Skeletal muscle tissue (tissue), 4 donors: ENCODE data around the gene IL6. TPM values are rescaled to one million over a fixed set of nuclear protein-coding genes. Genes with fewer than 3 reads are reported as not detected.
"Not testable (repeated sequence)": the region's sequence is repeated elsewhere in the genome, so short reads cannot be mapped to it uniquely, and the experiment has no call there.

Source experiments
- H3K27ac ChIP-seq: one replicate; pipeline ENCODE4 v1.7.0; 2013; ENCODE audit warnings: mild to moderate bottlenecking, low read depth, low read length, inconsistent platforms
- H3K27me3 ChIP-seq, 3 donors: one replicate each; pipeline ENCODE4 v1.7.0; 2013; ENCODE audit warnings: low read length in 3 of 3; ENCODE audit not compliant: control insufficient read depth in 3 of 3, insufficient read depth in 3 of 3
- H3K36me3 ChIP-seq, 3 donors: one replicate each; pipeline ENCODE4 v1.7.0; 2013; ENCODE audit warnings: low read length in 3 of 3; ENCODE audit not compliant: control insufficient read depth in 3 of 3, insufficient read depth in 3 of 3
- H3K4me1 ChIP-seq, 3 donors: one replicate each; pipeline ENCODE4 v1.7.0; 2013; ENCODE audit warnings: low read length in 3 of 3, mild to moderate bottlenecking in 3 of 3; ENCODE audit not compliant: control insufficient read depth in 3 of 3, insufficient read depth in 3 of 3
- H3K4me3 ChIP-seq, 3 donors: one replicate each; pipeline ENCODE4 v1.7.0; 2013; ENCODE audit warnings: low read length in 3 of 3
- H3K9ac ChIP-seq, 3 donors: one replicate each; pipeline ENCODE4 v1.7.0; 2013; ENCODE audit warnings: low read length in 3 of 3, mild to moderate bottlenecking in 3 of 3, moderate library complexity in 2 of 3, low read depth in 1 of 3
- H3K9me3 ChIP-seq, 3 donors: one replicate each; pipeline ENCODE4 v1.7.0; 2013; ENCODE audit warnings: low read length in 3 of 3; ENCODE audit not compliant: control insufficient read depth in 3 of 3
- total RNA-seq: library from RNA; depleted of rRNA; stranded (reverse); fragments of >200 nt; gene quantifications from one replicate; pipeline ENCODE4 v1.2.3, GENCODE V29; 2014
- donor health status: Osteomylitis.

IL6 gene
- total RNA-seq, 1 donor from 2014 or later = not detected

DNA sequence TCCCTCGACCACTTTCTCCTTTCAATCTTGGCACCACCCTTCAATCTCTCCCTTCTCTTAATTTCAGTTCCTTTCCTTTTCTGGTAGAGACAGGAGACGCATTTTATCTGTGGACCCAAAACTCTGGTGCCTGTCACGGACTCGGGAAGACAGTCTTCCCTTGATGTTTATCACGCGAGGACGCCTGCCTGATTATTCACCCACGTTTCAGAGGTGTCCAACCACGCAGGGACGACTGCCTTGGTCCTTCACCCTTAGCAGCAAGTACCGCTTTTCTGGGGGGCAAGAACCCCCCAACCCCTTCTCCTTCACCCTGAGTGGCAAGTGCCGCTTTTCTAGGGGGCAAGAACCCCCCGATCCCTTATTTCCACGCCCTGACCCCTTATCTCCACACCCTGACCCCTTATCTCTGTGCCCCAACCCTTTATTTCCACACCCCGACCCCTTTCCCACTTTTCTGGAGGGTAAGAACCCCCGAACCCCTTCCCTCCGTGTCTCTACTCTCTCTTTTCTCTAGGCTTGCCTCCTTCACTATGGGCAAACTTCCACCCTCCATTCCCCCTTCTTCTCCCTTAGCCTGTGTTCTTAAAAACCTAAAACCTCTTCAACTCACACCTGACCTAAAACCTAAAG lies 22.9 kb upstream of the IL6 start:
- not testable (repeated sequence) for H3K27ac ChIP-seq, H3K4me3 ChIP-seq, H3K4me1 ChIP-seq, H3K9me3 ChIP-seq, H3K27me3 ChIP-seq, H3K36me3 ChIP-seq, H3K9ac ChIP-seq

DNA sequence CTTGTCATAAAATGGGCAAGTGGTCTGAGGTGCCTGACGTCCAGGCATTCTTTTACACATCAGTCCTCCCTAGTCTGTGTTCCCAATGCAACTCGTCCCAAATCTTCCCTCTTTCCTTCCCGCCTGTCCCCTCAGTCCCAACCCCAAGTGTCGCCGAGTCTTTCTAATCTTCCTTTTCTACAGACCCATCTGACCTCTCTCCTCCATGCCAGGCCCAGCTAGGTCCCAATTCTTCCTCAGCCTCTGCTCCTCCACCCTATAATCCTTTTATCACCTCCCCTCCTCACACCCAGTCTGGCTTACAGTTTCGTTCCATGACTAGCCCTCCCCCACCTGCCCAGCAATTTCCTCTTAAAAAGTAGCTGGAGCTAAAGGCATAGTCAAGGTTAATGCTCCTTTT lies 22.3 kb upstream of the IL6 start:
- not testable (repeated sequence) for H3K9ac ChIP-seq, H3K36me3 ChIP-seq, H3K4me1 ChIP-seq, H3K27ac ChIP-seq, H3K4me3 ChIP-seq, H3K9me3 ChIP-seq, H3K27me3 ChIP-seq

DNA sequence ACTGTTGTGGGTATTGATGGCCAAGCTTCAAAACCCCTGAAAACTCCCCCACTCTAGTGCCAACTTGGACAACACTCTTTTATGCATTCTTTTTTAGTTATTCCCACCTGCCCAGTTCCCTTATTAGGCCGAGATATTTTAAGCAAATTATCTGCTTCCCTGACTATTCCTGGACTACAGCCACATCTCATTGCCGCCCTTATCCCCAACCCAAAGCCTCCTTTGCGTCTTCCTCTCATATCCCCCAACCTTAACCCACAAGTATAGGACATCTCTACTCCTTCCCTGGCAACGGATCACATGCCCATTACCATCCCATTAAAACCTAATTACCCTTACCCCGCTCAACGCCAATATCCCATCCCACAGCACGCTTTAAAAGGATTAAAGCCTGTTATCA lies 21.1 kb upstream of the IL6 start:
- H3K27ac ChIP-seq = not testable (repeated sequence)

DNA sequence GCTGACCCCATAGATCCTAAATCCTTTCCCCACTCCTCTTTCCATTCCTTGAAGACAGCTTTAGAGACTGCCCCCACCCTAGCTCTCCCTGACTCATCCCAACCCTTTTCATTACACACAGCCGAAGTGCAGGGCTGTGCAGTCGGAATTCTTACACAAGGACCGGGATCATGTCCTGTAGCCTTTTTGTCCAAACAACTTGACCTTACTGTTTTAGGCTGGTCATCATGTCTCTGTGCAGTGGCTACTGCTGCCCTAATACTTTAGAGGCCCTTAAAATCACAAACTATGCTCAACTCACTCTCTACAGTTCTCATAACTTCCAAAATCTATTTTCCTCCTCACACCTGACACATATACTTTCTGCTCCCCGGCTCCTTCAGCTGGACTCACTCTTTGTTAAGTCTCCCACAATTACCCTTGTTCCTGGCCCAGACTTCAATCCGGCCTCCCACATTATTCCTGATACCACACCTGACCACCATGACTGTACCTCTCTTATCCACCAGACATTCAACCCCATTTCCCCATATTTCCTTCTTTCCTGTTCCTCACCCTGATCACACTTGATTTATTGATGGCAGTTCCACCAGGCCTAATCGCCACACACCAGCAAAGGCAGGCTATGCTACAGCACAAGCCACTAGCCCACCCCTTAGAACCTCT lies 19.8 kb upstream of the IL6 start:
- H3K36me3 ChIP-seq, H3K9me3 ChIP-seq, H3K27me3 ChIP-seq, H3K4me1 ChIP-seq, H3K9ac ChIP-seq, H3K4me3 ChIP-seq, H3K27ac ChIP-seq: not testable (repeated sequence)

More for the DNA sequence above, 21.1 kb upstream of the IL6 start:
- not testable (repeated sequence) for H3K36me3 ChIP-seq, H3K4me1 ChIP-seq, H3K9ac ChIP-seq, H3K4me3 ChIP-seq, H3K9me3 ChIP-seq, H3K27me3 ChIP-seq

DNA sequence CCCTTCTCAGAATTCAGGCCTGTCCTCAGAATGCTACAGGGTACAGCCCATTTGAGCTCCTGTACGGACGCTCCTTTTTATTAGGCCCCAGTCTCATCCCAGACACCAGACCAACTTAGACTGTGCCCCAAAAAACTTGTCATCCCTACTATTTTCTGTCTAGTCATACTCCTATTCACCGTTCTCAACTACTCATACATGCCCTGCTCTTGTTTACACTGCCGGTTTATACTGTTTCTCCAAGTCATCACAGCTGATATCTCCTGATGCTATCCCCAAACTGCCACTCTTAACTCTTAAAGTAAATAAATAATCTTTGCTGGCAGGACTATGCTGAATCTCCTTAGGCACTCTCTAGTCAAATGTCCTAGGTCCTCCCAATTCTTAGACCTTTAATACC lies 18.8 kb upstream of the IL6 start:
- H3K36me3 ChIP-seq, H3K4me1 ChIP-seq, H3K4me3 ChIP-seq, H3K27me3 ChIP-seq, H3K9me3 ChIP-seq, H3K9ac ChIP-seq, H3K27ac ChIP-seq: not testable (repeated sequence)

DNA sequence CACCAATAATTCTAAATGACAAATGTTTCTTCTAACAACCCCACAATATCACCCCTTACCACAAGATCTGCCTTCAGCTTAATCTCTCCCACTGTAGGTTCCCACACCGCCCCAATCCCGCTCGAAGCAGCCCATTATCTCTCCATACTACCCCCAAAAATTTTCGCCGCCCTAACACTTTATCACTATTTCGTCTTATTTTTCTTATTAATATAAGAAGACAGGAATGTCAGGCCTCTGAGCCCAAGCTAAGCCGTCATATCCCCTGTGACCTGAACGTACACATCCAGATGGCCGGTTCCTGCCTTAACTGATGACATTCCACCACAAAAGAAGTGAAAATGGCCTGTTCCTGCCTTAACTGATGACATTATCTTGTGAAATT lies 18.3 kb upstream of the IL6 start:
- not testable (repeated sequence) for H3K27ac ChIP-seq, H3K9me3 ChIP-seq, H3K4me1 ChIP-seq

DNA sequence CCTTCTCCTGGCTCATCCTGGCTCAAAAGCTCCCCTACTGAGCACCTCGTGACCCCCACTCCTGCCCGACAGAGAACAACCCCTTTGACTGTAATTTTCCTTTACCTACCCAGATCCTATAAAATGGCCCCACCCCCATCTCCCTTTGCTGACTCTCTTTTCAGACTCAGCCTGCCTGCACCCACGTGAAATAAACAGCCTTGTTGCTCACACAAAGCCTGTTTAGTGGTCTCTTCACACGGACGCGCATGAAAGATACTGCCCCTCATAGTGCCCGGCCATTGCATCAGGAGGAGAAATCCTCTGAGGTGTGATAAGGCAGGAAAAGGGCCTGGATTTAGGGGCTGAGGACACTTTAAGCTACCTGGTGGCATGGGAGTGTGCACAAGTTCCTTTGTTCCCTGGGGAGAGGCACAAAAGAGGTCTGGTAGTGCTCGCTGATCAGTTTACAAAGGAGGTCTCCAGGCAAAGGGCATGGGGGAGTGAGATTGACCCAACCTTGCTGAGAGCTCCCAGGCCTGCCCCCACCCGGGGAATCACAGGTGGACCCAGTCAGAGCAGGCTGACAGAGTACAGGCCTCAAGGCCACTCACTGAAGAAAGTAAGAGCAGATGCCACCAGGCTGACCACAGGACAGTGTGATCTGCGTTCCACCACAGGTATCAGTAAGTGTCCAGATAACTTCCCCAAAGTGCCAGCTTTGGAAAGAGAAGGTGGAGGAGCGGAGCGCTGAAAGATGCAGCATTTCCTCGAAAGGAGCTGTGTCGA lies 17.8 kb upstream of the IL6 start:
- not testable (repeated sequence) for H3K9ac ChIP-seq, H3K4me3 ChIP-seq, H3K27ac ChIP-seq, H3K9me3 ChIP-seq, H3K4me1 ChIP-seq, H3K36me3 ChIP-seq, H3K27me3 ChIP-seq

More for the DNA sequence above, 18.3 kb upstream of the IL6 start:
- H3K36me3 ChIP-seq, H3K9ac ChIP-seq, H3K4me3 ChIP-seq, H3K27me3 ChIP-seq: not testable (repeated sequence)

DNA sequence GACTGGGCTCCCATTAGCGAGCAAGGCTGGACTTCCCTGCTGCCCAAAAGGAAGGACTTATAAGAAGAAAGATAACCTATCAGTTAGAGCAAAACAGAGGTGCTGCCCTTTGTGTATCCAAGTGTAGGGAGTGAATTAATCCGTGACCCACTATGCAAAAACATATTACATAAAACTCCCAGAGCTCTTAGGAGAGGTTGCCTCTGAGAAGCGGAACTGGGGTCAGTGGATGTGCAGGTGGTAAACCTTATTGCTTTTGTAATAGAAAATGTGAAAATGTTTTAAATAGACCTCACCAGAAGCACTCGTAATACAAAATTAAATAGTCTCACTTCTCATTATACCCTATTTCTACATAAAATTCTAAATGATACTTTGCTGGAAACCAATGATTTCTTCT lies 17.1 kb upstream of the IL6 start:
- no peaks in the 10 kb centered on the region for H3K4me1 ChIP-seq
- no peaks in the 10 kb centered on the region for H3K27me3 ChIP-seq
- H3K4me3 ChIP-seq = no peak overlapping the region
- H3K9me3 ChIP-seq = no peaks in the 10 kb centered on the region
- H3K27ac ChIP-seq = no peak overlapping the region
- H3K36me3 ChIP-seq = no peaks in the 10 kb centered on the region
- H3K9ac ChIP-seq = no peak overlapping the region

DNA sequence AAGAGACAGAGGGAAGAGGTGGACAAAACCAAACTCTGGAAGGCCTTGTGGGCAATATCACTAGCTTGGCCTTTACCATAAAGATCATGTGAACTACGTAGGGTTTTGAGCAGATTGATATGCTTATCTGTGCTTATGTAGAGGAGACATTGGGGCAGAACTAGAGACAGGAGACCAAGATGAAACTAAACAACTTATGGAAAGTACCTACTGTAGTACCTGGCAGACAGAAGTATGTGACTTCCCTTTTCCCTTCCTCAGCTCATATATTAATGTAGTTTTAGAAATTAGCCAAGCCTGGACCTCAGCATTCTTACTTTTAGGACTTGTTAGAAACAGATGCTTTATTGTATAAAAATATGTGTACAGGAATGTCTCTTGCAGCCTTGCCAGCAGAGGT lies 14.0 kb upstream of the IL6 start:
- H3K36me3 ChIP-seq = no peaks in the 10 kb centered on the region
- H3K9me3 ChIP-seq = no peaks in the 10 kb centered on the region
- peaks cover 4 to 5% (median 4%) of the 10 kb centered on the region in 3 donors for H3K4me1 ChIP-seq
- H3K4me3 ChIP-seq = no peak overlapping the region
- H3K9ac ChIP-seq = no peak overlapping the region
- H3K27me3 ChIP-seq = no peaks in the 10 kb centered on the region
- no peak overlapping the region for H3K27ac ChIP-seq

DNA sequence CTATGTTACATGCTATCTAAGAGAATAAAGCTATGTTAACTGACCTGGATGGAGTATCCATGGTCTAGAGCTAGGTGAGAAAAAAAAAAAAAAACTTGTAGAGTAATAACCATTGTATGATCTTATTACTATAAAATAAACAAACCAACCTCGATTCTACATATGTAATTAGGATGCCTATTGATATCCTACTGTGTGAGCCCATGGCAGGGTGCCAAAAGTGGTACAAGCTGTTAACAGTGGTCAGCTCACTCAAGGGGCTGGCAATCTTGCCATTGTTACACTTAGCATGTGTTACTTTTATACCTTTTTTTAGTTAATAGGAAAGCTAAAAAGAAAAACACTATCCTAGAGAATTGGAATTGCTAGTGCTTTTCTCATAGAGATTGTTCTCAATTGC lies 13.5 kb upstream of the IL6 start:
- no peak overlapping the region for H3K4me3 ChIP-seq
- H3K9me3 ChIP-seq = no peaks in the 10 kb centered on the region
- H3K4me1 ChIP-seq = peaks cover 7 to 9% (median 8%) of the 10 kb centered on the region in 3 donors
- no peak overlapping the region for H3K27ac ChIP-seq
- H3K36me3 ChIP-seq = no peaks in the 10 kb centered on the region
- no peak overlapping the region for H3K9ac ChIP-seq
- no peaks in the 10 kb centered on the region for H3K27me3 ChIP-seq
